Stimulated activated CD4-positive, alpha-beta T cell treated with anti-CD3 and anti-CD28 coated beads, Interleukin-15, amount 100 ng/mL, for 48 hours (primary cell): ENCODE data around the gene CARD8.
"Not testable (repeated sequence)": the region's sequence is repeated elsewhere in the genome, so short reads cannot be mapped to it uniquely, and the experiment has no call there.

Experiments
- DNase-seq, 2 donors: peaks; one replicate each; pipeline ENCODE4 v3.0.0-alpha.2; 2020; ENCODE audit warnings: low read depth in 2 of 2

Gene CARD8, protein sequence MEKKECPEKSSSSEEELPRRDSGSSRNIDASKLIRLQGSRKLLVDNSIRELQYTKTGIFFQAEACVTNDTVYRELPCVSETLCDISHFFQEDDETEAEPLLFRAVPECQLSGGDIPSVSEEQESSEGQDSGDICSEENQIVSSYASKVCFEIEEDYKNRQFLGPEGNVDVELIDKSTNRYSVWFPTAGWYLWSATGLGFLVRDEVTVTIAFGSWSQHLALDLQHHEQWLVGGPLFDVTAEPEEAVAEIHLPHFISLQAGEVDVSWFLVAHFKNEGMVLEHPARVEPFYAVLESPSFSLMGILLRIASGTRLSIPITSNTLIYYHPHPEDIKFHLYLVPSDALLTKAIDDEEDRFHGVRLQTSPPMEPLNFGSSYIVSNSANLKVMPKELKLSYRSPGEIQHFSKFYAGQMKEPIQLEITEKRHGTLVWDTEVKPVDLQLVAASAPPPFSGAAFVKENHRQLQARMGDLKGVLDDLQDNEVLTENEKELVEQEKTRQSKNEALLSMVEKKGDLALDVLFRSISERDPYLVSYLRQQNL

DNA sequence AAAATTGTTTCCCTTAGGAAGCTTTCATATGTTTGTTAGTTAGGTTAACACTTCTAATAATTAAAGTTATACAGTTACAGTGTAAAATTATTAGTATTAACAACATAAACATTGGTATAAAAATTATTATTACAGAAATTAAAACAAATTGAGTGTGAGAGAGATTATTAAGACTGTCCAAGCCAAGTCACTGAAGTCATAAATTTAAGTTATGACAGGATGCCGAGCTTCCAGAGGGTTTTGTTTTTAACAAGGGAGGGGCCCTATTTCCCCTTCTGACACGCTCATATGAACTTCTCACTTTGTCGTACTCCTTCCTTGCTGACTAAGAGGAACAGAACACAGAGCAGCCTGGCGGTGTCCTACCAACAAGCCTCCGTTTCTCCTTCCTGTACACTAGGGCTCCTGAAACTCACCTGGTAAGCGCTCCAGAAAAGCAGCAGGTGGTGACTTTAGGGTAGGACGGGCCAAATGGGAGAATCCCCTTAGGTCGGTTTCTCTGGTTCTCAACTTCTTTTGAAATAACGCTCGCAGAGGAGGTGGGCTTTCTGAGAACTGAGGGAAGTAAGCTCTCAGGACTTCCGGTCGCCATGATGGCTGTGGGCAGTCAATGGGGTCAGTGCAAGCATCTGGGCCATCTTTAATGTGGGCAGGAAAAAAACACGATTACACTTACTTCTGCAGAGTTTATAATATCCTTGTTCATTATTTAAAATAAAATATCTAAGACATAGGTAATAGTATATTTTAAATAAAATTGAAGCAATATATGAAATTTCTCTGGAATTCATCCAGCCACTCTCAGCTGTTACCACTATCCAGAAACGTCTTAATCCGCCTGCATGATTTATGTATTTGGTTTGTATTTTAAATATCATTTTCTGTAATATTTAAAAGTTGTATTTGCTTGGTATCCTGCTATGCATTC, at the start of gene CARD8:
CARD8 (minus strand) TSS at position 537 of the 928 bp plus-strand sequence. CDS start 14,892 bp downstream, outside the sequence.
- DNase-seq, result peak; percentile 71 to 79

DNA sequence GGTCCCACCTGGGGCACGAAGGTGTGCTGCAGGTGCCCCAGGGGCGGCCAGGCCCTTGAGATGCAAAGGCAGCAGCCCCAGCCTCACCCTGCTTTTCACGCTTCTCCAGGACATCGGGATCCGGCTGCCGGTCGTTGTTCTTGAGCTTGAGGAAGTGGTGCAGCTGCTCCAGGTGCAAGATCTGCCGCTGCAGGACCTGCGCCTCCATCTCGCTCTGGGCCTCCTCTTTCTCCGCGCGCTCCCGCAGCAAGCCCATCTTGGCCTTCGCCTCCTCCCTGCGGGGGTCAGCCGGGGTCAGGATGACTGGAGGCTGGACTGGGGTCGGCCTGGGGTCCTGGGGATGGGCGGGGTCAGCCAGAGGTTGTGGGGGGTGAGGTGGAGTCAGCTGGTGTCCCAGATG, 48.2 kb upstream of the CARD8 start:
- no peak for DNase-seq

DNA sequence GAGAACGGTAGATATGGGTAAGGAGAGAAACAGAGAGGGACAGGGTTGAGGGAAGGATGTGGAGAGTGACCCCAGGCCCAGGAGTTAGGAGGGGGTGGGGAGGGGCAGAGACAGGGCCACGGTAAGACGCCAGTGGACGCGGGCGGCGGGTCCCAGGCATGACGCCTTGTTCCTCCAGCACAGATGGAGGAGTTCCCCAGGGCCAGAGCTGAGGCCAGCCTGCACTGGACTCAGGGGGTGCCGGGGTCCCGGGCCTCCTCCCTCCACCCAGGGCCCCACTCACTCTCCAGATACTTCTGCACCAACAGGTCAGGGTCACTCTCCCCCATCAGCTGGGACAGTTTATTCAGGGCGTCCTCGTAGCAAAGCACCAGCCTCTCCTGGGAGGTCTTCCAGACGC, 47.7 kb upstream of the CARD8 start:
- no peak for DNase-seq

DNA sequence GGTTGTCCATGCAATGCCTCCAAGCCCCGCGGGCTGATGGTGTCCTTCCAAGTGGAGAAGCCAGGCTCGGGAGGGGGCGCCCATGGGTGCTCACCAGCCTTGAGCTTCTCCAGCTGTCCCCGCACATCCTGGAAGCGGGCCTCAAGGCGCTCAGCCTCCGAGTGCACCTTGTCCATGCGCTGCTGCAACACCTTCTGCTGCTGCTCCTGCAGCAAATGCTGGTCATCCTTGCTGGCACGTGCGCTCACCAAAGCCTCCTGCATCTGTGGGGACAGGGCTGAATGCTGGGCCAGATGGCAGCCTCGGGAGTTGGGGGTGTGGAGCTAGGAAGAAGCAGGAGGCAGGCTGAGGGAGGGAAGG, 46.9 kb upstream of the CARD8 start:
- no peak for DNase-seq

DNA sequence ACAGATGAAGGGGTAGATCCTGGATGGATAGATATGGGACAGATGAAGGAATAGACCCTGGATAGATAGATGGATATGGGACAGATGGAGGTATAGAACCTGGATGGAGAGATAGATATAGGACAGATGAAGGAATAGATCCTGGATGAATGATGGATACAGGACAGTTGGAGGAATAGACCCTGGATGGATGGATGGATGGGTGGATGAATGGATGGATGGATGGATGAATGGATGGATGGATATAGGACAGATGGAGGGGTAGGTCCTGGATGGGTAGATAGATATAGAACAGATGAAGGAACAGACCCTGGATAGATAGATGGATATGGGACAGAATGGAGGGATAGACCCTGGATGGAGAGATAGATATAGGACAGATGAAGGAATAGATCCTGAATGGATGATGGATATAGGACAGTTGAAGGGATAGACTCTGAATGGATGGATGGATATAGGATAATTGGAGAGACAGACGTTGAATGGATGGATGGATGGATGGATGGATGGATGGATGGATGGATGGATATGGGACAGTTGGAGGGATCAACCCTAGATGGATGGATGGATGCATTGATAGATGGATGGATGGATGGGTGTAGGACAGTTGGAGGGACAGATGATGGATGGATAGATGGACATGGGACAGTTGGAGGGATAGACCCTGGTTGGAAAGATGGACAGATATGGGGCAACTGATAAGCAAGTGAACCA, 46.3 kb upstream of the CARD8 start:
- no peak for DNase-seq

DNA sequence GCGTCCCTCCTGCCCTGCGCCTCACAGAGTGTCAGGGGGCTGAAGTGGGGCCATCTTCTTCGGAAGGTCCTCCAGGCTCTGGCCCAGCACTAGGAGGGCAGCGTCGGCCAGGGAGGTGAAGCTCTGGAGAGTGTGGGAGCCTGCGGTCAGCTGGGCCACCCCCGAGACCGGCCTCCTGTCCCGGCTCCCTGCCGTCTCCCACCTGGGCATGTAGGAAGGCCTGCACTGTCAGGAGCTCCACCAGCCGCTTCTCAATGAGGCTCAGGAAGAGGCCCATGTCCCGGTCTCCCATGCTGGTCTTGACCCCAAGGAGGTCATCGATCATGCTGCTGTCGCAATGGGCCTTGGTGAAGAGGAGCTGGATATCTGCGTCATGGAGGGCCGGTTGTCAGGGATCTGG, 42.3 kb upstream of the CARD8 start:
- no peak for DNase-seq

DNA sequence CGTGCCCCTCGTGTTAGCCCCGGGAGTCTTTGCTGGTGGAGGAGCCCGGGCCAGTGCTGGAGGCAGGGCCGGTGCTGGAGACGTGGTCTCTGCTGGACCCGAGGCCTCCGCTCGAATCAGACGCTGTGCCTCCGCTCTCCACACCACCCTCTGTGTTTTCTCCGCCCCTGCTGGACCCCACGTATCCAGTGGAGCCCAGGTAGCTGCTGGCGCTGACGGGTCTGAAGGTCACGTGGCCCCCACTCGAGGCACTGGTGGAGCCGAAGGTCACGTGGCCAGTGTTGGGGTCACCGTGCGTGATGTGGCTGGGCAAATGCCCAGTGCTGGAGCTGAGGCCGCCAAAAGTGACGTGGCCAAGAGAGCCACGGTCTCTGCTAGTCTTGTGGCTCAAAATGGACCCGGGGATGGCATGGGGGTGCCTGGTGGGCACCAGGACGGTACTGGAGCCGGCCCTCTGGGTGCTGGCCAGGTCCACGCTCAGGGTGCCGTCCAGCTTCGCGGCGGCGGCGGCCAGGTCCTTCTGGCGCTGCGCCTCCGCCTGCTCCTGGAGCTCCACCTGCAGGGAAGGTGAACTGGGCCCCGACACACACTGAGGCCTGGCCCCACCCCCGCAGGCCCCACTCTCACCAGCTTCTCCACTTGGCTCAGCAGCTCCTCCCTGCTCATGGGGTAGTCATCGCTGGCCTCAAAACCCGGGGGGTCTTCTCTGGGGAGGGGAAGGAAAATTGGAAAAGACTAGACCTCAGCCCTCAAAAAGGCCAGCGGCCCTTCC, 41.4 kb upstream of the CARD8 start:
- no peak for DNase-seq

DNA sequence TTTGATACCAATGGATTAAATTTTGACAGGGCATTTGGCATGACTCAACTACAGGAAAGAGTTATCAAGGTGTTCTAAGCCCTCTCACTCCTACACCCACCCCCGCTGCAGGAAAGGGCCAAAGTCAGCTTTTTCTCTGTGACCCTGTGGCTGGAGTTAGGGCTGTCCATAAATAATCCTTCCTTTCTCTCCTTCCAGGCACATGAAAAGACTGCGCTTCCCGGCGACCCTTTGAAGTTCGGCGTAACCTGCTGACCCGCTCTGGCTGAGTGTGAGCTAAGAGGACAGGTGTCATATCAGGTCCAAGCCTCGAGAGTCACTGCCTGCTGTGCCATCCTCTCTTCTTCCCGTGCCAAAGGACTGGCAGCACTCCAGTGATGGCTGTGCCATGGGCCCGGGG, 39.7 kb upstream of the CARD8 start:
- DNase-seq, result no peak

DNA sequence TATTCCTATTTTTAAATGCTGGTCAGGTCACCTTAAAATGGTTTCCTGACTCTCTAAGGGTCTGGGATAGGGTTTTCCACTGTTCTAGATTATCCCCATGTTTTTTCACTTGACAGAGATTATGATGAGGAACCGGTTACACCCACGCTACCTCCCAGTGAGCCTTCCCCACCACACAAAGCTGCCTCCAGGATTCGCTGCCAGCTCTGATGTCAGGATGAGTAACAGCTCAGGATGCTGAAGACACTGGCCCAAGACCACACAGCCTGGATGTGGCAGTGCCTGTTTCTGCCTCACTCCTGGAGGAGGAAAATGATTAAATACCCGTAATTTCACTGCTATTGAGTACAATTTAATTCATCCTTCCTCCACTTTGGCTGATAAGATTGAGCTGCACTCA, 37.1 kb upstream of the CARD8 start:
- DNase-seq, result no peak

DNA sequence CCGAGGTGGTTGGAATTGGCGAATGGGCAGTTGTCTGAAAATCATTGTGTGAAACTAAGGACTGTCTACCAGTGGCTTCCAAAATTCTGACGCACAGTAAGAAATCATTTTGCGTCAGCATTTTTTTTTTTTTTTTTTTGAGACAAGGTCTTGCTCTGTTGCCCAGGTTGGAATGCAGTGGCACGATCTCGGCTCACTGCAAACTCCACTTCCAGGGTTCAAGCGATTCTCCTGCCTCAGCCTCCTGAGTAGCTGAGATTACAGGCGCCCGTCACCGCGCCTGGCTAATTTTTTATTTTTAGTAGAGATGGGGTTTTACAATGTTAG, 35.7 kb upstream of the CARD8 start:
- not testable (repeated sequence) for DNase-seq

DNA sequence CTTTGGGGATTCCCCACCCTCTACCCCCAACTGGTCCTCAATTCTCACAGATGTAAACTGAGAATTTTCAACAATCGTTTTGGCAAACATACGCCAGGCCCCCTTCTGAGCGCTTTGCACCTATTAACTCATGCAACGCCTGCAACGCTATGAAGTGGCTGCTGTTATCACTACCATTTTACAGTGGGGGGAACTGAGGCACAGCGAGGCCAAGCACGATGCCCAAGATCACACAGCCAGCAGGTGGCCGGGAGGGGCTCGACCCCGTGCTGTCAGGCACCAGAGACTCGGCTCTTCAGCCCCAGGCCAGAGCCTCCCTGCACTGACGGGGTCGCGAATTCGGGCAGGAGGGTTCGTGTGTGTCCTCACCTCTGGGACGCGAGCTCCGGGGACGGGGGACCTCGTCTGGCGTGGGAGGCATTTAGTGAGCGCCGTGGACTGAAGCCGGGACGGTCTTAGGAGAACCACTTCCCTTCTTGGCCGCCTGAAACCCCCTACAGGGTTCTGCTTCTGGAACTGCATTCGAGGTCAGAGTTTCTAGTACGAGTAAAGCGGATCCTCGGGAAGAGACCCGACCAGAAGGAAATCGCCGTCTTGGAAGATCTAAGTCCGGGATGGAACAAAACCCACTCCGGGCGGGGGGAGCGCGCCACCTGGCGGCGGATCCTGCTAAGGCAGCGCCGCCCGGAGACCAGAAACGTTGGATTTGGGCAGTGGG, 35.2 kb upstream of the CARD8 start:
- peak in 1 of 2 donors; percentile 33 for DNase-seq

DNA sequence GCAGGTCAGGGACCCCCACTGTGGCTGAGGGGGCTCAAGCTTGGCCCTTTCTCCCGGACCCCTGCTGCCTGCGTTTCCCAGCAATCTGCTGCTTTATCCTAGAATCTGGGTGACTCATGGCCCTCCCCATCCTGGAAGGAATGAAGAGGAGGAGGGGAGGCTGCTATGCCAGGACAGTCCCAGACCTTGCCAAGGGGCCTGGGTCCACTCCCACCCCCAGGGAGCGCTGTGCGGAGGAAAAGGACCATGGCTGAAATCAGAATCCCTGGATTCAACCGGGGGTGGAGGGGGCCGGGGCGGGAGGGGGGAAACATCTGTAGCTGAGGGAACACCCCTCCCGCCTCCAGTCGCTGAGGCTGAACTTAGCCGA, 34.7 kb upstream of the CARD8 start:
- no peak for DNase-seq

DNA sequence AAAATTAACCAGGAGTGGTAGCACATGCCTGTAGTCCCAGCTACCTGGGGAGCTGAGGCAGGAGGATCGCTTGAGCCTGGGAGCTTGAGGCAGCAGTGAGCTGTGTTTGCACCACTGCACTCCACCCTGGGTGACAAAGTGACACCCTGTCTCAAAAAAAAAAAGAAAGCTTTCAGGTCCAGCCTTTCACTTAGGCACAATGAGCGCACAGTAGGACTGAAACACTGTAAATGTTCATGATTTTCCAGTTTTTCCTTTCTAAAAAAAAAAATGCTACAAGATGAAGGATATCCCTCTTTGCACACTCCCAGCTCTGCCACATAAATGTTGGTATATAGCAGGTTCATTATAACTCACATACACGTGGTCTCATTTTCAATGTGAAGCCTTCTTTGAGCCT, 32.0 kb upstream of the CARD8 start:
- DNase-seq, result no peak

DNA sequence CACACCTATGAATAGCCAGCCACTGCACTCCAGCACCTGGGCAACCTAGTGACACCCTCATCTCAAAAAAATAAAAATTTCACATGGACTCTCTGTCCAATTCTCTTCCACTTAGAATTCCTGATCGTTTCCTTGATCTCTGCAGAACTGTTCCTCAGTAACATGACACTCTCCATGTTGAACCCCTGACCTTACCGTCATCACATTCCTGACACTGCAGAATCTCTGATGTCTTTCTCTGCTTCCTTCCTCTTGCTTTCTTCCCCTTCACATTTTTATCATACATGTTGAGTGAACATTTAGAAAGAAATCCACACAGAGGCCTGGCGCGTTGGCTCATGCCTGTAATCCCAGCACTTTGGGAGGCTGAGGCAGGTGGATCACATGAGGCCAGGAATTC, 29.2 kb upstream of the CARD8 start:
- no peak for DNase-seq

DNA sequence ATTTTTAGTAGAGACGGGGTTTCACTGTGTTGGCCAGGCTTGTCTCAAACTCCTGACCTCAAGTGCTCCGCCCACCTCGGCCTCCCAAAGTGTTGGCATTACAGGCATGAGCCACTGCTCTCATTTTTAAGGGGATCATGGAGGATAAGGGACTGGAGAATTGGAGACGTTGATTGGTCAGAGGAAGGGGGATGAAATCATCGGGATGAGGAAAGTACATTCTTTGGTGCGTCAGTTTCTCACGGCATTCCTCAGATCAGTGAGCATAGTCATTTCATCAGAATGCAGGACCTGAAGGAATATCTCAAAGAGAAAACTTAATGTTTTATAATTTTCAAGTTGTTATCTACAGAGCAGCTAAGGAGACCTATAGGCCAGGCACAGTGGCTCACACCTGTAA, 28.2 kb upstream of the CARD8 start:
- DNase-seq, result no peak

DNA sequence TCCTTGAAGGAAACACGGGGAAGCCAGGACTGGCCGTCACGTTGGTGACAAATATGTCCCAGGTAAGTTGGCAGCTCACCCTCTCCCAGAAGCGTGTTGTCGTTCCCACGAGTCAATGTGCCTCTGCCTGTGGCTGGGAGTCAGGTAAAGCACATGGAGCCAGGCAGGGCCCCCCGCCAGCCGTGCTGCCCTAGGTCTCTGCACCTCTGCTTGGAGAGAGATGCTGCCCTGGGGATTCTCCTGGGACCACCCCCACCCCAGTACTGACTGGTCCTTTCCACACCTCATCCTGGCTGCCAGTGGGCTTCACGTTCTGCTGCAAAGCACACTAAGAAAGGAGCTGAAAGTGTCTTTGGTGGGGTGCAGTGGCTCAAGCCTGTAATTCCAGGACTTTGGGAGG, 24.0 kb upstream of the CARD8 start:
- DNase-seq, result no peak

DNA sequence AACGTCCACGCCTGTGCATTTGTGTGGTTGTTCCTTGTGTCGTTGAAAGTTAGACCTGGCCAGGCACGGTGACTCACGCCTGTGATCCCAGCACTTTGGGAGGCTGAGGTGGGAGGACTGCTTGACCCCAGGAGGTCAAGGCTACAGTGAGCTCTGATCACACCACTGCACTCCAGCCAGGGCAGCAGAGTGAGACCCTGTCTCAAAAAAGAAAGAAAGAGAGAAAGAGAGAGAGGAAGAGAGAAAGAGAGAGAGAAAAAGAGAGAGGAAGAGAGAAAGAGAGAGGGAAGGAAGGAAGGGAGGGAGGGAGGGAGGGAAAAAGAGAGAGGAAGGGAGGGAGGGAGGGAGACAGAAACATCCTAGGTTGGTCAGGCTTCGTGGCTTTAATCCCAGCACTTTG, 19.2 kb upstream of the CARD8 start:
- DNase-seq, result no peak

DNA sequence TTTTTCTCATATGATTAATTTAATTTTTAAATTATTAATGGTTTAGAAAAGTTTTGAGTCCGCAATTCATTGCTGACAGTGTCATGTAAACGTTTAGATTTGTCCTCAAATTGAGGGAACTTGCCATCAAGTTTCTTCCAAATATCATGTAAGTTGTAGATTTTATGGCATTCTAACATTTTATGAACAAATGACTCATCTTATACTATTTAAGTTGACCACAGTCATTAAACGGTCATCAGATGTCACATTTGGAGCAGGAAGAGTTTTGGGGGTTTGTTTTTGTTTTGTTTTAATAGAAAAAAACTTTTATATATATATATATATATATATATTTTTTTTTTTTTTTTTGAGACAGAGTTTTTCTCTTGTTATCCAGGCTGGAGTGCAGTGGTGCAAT, 18.5 kb upstream of the CARD8 start:
- DNase-seq, result no peak

DNA sequence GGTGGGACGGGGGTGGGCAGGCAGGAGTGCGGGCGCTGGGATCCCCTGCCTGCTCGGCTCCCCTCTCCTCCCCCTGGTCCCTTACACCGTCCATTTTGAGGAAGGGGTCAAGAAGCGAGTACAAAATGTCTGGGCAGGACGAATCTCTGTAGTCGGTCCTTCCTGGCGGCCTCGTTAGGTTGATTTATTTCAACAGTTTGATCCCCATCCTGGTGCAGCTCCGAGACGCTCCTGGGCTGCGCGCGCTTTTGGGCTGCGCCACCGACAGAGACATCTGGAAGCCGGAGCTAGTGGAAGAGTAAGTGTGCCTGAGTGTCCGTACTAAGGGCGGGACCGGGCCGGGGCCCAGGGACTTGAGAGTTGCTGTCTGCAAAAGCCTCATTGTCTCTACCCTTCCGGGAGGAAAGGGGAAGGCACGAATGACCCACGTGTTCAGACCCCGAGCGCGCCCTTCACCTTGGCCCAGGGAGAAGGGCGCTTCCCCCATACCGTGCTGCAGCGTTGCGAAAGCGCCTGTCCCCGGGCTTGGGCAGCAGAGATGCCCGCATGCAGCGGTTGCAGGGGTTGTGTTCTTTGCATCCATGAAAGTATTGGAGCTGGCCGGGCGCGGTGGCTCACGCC, 15.9 kb upstream of the CARD8 start:
- DNase-seq, result no peak

DNA sequence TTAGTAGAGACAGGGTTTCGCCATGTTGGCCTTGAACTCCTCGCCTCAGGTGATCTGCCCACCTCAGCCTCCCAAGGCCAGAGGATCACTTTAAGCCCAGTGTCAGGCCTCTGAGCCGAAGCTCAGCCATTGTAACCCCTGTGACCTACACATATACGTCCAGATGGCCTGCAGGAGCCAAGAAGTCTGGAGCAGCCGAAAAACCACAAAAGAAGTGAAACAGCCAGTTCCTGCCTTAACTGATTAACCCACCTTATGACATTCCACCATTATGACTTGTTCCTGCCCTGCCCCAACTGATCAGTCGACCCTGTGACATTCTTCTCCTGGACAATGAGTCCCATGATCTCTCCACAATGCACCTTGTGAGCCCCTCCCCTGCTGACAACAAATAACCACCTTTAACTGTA, 13.9 kb upstream of the CARD8 start:
- not testable (repeated sequence) for DNase-seq
